SK-N-SH (cell line): ENCODE results near the gene DNAJC1. TPM values are rescaled to one million over a fixed set of nuclear protein-coding genes. Genes with fewer than 3 reads are reported as not detected.
"Not testable (repeated sequence)": the region's sequence is repeated elsewhere in the genome, so short reads cannot be mapped to it uniquely, and the experiment has no call there.

Experiments used
- CTCF ChIA-PET: fragments of 300-600, 350-600 bp; formaldehyde crosslinking; extraction: SDS; loops from one replicate; lab custom pipeline; 2021; lab: Yijun Ruan, JAX
- POLR2A ChIA-PET: fragments of 350-600 bp; sonication (Branson Sonifier 250); formaldehyde crosslinking; extraction: SDS; loops from one replicate; lab custom pipeline; 2020; ENCODE audit warnings: antibody characterized with exemption, inconsistent platforms; lab: Yijun Ruan, JAX
- DNase-seq: peaks from one replicate; pipeline ENCODE4 v3.0.0; 2012
- H2AFZ ChIP-seq: fragments of 200-600 bp; sonication (generic); 2 replicates; pipeline ENCODE4 v1.8.1; 2016; ENCODE audit warnings: antibody characterized with exemption, mild to moderate bottlenecking, low read depth
- H3F3A ChIP-seq: fragments of 200-600 bp; sonication (generic); replicated peaks from 2 replicates; pipeline ENCODE3; 2016; ENCODE audit warnings: antibody characterized with exemption, mild to moderate bottlenecking; ENCODE audit not compliant: insufficient read depth
- H3K27ac ChIP-seq, 2 experiments: fragments of 200-500 bp in 1 of 2; fragments of 200-600 bp in 1 of 2; sonication (Bioruptor generic) in 1 of 2; sonication (generic), shearing (Covaris generic) in 1 of 2; 2 replicates each; pipeline versions ENCODE4 v1.5.1 to v1.6.1; 2014 to 2016; ENCODE audit warnings: low read depth in 2 of 2, inconsistent platforms in 1 of 2, low read length in 1 of 2, mild to moderate bottlenecking in 1 of 2, mixed read lengths in 1 of 2
- H3K27me3 ChIP-seq: fragments of 200-600 bp; sonication (generic), shearing (Covaris generic); 2 replicates; pipeline ENCODE4 v1.6.1; 2016; ENCODE audit warnings: mixed run types; ENCODE audit not compliant: insufficient read depth
- H3K36me3 ChIP-seq, 2 experiments: fragments of 200-500 bp in 1 of 2; fragments of 200-600 bp in 1 of 2; sonication (Bioruptor generic) in 1 of 2; sonication (generic) in 1 of 2; replicated peaks in 1 of 2; 2 replicates each; pipeline versions ENCODE3 to v1.5.1; 2014 to 2016; ENCODE audit warnings: low read length in 1 of 2, mild to moderate bottlenecking in 1 of 2; ENCODE audit not compliant: insufficient read depth in 2 of 2, control insufficient read depth in 1 of 2
- H3K4me1 ChIP-seq, 2 experiments: fragments of 200-500 bp in 1 of 2; fragments of 200-600 bp in 1 of 2; sonication (Bioruptor generic) in 1 of 2; sonication (generic), shearing (Covaris generic) in 1 of 2; 2 replicates each; pipeline versions ENCODE4 v1.5.1 to v1.6.1; 2014 to 2016; ENCODE audit warnings: low read depth in 1 of 2, low read length in 1 of 2, mixed run types in 1 of 2; ENCODE audit not compliant: insufficient read depth in 2 of 2, control insufficient read depth in 1 of 2
- H3K4me2 ChIP-seq: fragments of 200-600 bp; sonication (generic), shearing (Covaris generic); 2 replicates; pipeline ENCODE4 v1.6.1; 2017; ENCODE audit warnings: mixed run types
- H3K4me3 ChIP-seq, 2 experiments: fragments of 200-500 bp in 1 of 2; fragments of 200-600 bp in 1 of 2; sonication (Bioruptor generic) in 1 of 2; sonication (generic), shearing (Covaris generic) in 1 of 2; 2 replicates each; pipeline versions ENCODE4 v1.5.1 to v1.8.1; 2014 to 2016; ENCODE audit warnings: low read depth in 2 of 2, inconsistent platforms in 1 of 2, low read length in 1 of 2, mild to moderate bottlenecking in 1 of 2, mixed read lengths in 1 of 2, moderate library complexity in 1 of 2
- H3K79me2 ChIP-seq: fragments of 200-600 bp; sonication (generic); 2 replicates; pipeline ENCODE4 v1.8.1; 2017; ENCODE audit warnings: mild to moderate bottlenecking; ENCODE audit not compliant: insufficient read depth
- H3K9ac ChIP-seq: fragments of 200-600 bp; sonication (generic); 2 replicates; pipeline ENCODE4 v1.6.1; 2017; ENCODE audit warnings: mixed run types
- H3K9me2 ChIP-seq: fragments of 200-600 bp; sonication (generic); 2 replicates; pipeline ENCODE4 v1.6.1; 2017; ENCODE audit warnings: mixed run types
- H3K9me3 ChIP-seq: fragments of 200-600 bp; sonication (generic); 2 replicates; pipeline ENCODE4 v1.6.1; 2017; ENCODE audit warnings: mixed run types, mild to moderate bottlenecking, moderate library complexity
- H4K20me1 ChIP-seq: fragments of 200-600 bp; sonication (generic); 2 replicates; pipeline ENCODE4 v1.6.1; 2017; ENCODE audit warnings: mild to moderate bottlenecking, mixed run types; ENCODE audit not compliant: insufficient read depth
- TCF12 ChIP-seq: IDR thresholded peaks from 2 replicates; pipeline ENCODE4 v1.4.0; 2012
- WGBS: methylation state at CpG from one replicate; pipeline ENCODE4 v1.1.6; 2017; ENCODE audit warnings: low lambda C conversion rate; 5-methylcytosine and 5-hydroxymethylcytosine counted together
- polyA plus RNA-seq, 3 experiments: library from polyadenylated mRNA; depleted of rRNA; stranded (reverse); fragments of >200 nt; gene quantifications; 2 replicates each; pipeline ENCODE4 v1.2.3, GENCODE V29; 2012

Gene DNAJC1
- polyA plus RNA-seq, 1 of the 3 experiments (the other 2 are of a cell fraction): 9.3 TPM

DNA sequence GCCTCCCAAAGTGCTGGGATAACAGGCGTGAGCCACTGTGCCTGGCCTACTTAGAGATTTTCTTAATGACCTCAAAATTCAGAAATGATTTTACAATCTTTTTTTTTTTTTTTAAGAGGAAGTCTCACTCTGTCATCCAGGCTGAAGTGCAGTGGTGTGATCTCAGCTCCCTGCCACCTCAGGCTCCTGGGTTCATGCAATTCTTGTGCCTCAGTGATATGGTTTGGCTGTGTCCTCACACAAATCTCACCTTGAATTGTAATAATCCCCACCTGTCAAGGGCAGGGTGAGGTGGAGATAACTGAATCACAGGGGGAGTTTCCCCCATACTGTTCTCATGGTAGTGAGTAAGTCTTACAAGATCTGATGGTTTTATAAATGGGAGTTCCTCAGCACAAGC, 159.9 kb downstream of the DNAJC1 start:
- no peak overlapping the region for H3K4me2 ChIP-seq
- 0 out of 2 replicates have a peak, but pooled peaks cover 2% of the 10 kb centered on the region for H3K9me2 ChIP-seq
- no peak overlapping the region for H3K4me3 ChIP-seq
- CTCF ChIA-PET: interaction anchor here (1.1 to 1.2 kb wide), 2 partner anchors 11 to 94 kb away, joined by 3 read pairs; no protein-coding TSS in a partner anchor
- H3K4me1 ChIP-seq: no peaks in the 10 kb centered on the region
- POLR2A ChIA-PET: no interaction called here
- no peaks in the 10 kb centered on the region for H3K36me3 ChIP-seq
- H3K27ac ChIP-seq: no peak overlapping the region
- H3K27me3 ChIP-seq: no peaks in the 10 kb centered on the region
- no peaks in the 10 kb centered on the region for H3K9me3 ChIP-seq
- TF ChIP-seq TCF12: no peak
- 94% methylated on average over 1 of the region's 1 CpG for WGBS
- H3K79me2 ChIP-seq: no peaks in the 10 kb centered on the region
- no peak overlapping the region for H2AFZ ChIP-seq
- H4K20me1 ChIP-seq: no peaks in the 10 kb centered on the region
- peaks cover 3% of the 10 kb centered on the region for H3F3A ChIP-seq
- DNase-seq: no peak
- no peak overlapping the region for H3K9ac ChIP-seq

DNA sequence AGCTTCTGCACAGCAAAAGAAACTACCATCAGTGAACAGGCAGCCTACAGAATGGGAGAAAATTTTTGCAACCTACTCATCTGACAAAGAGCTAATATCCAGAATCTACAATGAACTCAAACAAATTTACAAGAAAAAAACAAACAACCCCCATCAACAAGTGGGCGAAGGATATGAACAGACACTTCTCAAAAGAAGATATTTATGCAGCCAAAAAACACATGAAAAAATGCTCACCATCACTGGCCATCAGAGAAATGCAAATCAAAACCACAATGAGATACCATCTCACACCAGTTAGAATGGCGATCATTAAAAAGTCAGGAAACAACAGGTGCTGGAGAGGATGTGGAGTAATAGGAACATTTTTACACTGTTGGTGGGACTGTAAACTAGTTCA, 162.3 kb downstream of the DNAJC1 start:
- CTCF ChIA-PET, H3K4me2 ChIP-seq, H2AFZ ChIP-seq, H4K20me1 ChIP-seq, H3K27me3 ChIP-seq, H3K27ac ChIP-seq, H3K79me2 ChIP-seq, POLR2A ChIA-PET, H3K4me3 ChIP-seq, H3K36me3 ChIP-seq, H3K9ac ChIP-seq, H3K4me1 ChIP-seq, DNase-seq, H3F3A ChIP-seq, H3K9me3 ChIP-seq, H3K9me2 ChIP-seq: not testable (repeated sequence)
- WGBS: 83% methylated on average over 2 of the region's 2 CpGs

DNA sequence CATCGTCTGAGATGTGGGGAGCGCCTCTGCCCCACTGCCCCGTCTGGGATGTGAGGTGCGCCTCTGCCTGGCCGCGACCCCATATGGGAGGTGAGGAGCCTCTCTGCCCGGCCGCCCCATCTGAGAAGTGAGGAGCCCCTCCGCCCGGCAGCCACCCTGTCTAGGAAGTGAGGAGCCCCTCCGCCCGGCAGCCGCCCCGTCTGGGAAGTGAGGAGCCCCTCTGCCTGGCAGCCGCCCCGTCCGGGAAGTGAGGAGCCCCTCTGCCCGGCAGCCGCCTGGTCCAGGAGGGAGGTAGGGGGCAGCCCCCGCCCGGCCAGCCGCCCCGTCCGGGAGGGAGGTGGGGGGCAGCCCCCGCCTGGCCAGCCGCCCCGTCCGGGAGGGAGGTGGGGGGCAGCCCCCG, 166.0 kb downstream of the DNAJC1 start:
- H3K27me3 ChIP-seq, H3K36me3 ChIP-seq, H3K27ac ChIP-seq, H4K20me1 ChIP-seq, H3K79me2 ChIP-seq, POLR2A ChIA-PET, H3K9ac ChIP-seq, DNase-seq, H2AFZ ChIP-seq, H3K9me3 ChIP-seq, H3F3A ChIP-seq, H3K4me1 ChIP-seq, H3K4me3 ChIP-seq, H3K9me2 ChIP-seq, CTCF ChIA-PET, H3K4me2 ChIP-seq: not testable (repeated sequence)
- WGBS: 97% methylated on average over 6 of the region's 29 CpGs

DNA sequence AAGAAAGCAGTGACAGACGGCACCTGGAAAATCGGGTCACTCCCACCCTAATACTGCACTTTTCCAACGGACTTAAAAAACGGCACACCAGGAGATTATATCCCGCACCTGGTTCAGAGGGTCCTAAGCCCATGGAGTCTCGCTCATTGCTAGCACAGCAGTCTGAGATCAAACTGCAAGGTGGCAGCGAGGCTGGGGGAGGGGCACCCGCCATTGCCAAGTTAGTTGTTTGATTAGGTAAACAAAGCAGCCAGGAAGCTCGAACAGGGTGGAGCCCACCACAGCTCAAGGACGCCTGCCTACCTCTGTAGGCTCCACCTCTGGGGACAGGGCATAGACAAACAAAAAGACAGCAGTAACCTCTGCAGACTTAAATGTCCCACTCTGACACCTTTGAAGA, 169.0 kb downstream of the DNAJC1 start:
- H4K20me1 ChIP-seq, POLR2A ChIA-PET, H3K27me3 ChIP-seq, CTCF ChIA-PET, H3K4me2 ChIP-seq, H3K79me2 ChIP-seq, H3K36me3 ChIP-seq, H3K9ac ChIP-seq, H3K27ac ChIP-seq, H2AFZ ChIP-seq, H3K4me3 ChIP-seq, H3F3A ChIP-seq, H3K9me2 ChIP-seq, H3K4me1 ChIP-seq, DNase-seq: not testable (repeated sequence)
- WGBS: 81% methylated on average over 8 of the region's 10 CpGs
- H3K9me3 ChIP-seq: peaks cover 12% of the 10 kb centered on the region; the same call in 1 of the 2 replicates
